ENCODE measurements around the gene ABRAXAS1. TPM values are rescaled to one million over a fixed set of nuclear protein-coding genes. Genes with fewer than 3 reads are reported as not detected.

The ABRAXAS1 gene
- total and polyA plus RNA-seq, 2 of the 8 experiments (the other 6 are each of a cell fraction or from before 2014, with no cell fraction given): 11.4 to 32.1 TPM

GRCh38 chr4:83498187-83498586, 13.3 kb upstream of the ABRAXAS1 start:
- no peaks in the 10 kb centered on the region for H4K20me1 ChIP-seq (replicated peaks in 1 of 2; ENCODE audit: control insufficient read depth in 1 of 2, insufficient read depth in 2 of 2, low read length in 2 of 2)
- H3K27me3 ChIP-seq (replicated peaks in 1 of 4; ENCODE audit: control insufficient read depth in 3 of 4, extremely low read depth in 1 of 4, insufficient read depth in 3 of 4, low read length in 3 of 4): no peaks in the 10 kb centered on the region
- H3K4me2 ChIP-seq (ENCODE audit: insufficient read depth in 1 of 2, low read depth in 2 of 2, low read length in 2 of 2): no peak overlapping the region
- H3K9me3 ChIP-seq (ENCODE audit: insufficient read depth in 2 of 2, low read depth in 1 of 2, low read length in 1 of 2): no peaks in the 10 kb centered on the region
- H2BK5ac ChIP-seq (ENCODE audit: low read depth, low read length): no peak overlapping the region
- no peak overlapping the region for H3K56ac ChIP-seq (replicated peaks; ENCODE audit: insufficient read length, low read depth, low read length)
- no peaks in the 10 kb centered on the region for H3K79me1 ChIP-seq (ENCODE audit: low read depth, low read length)
- H2AFZ ChIP-seq (ENCODE audit: low read length): no peak overlapping the region
- no peak overlapping the region for H2AK5ac ChIP-seq (ENCODE audit: low read depth, low read length)
- no peak overlapping the region for H3K4ac ChIP-seq (replicated peaks; ENCODE audit: insufficient read length, low read depth, low read length)
- no peak overlapping the region for H4K8ac ChIP-seq (ENCODE audit: extremely low read depth, insufficient read depth, low read length)
- no peak overlapping the region for H3K18ac ChIP-seq (ENCODE audit: extremely low read depth, low read length)
- H3K36me3 ChIP-seq (ENCODE audit: control insufficient read depth in 2 of 4, insufficient read depth in 4 of 4, low read length in 3 of 4): no peaks in the 10 kb centered on the region
- H2BK120ac ChIP-seq (replicated peaks; ENCODE audit: low read depth, low read length): no peak overlapping the region
- no peak overlapping the region for H2BK20ac ChIP-seq (ENCODE audit: low read length)
- no peak overlapping the region for H3K14ac ChIP-seq (ENCODE audit: insufficient read length)
- H3K4me1 ChIP-seq (replicated peaks in 1 of 4; ENCODE audit: control insufficient read depth in 3 of 4, insufficient read depth in 4 of 4, low read length in 3 of 4): no peaks in the 10 kb centered on the region
- FAIRE-seq (no peak), DNase-seq (ENCODE audit: low read depth in 1 of 2, low spot score in 2 of 2) (no peak)
- H3K79me2 ChIP-seq (ENCODE audit: control insufficient read depth in 1 of 2, insufficient read depth in 2 of 2, low read length in 2 of 2): no peaks in the 10 kb centered on the region
- no peak overlapping the region for H3K23ac ChIP-seq (ENCODE audit: insufficient read length)
- 93% methylated on average over 1 of the region's 1 CpG; no CpG with 5 or more reads in 1 of the 2 experiments for WGBS, 2 experiments (ENCODE audit: extremely low coverage in 1 of 2, insufficient coverage in 1 of 2, insufficient read length in 1 of 2, insufficient replicate concordance in 2 of 2, low coverage in 1 of 2, low lambda C conversion rate in 2 of 2, missing lambda C conversion rate in 1 of 2)
- H3K4me3 ChIP-seq (ENCODE audit: extremely low read depth in 1 of 4, insufficient read depth in 2 of 4, low read depth in 3 of 4, low read length in 4 of 4): no peak overlapping the region
- H4K5ac ChIP-seq (ENCODE audit: insufficient read length, low read depth, low read length): no peak overlapping the region
- ChIA-PET CTCF (ENCODE audit: partially characterized antibody) (interaction anchor here (0.6 to 4.4 kb wide), 6 partner anchors 11 to 165 kb away, joined by 3 to 34 read pairs (median 4); no protein-coding TSS in a partner anchor), POLR2A (ENCODE audit: partially characterized antibody) (no interaction called here)
- no peak overlapping the region for H3K27ac ChIP-seq (ENCODE audit: low read depth, low read length)
- no peak overlapping the region for H4K91ac ChIP-seq (replicated peaks; ENCODE audit: insufficient read length, low read length)
- H2BK12ac ChIP-seq (ENCODE audit: low read depth, low read length): no peak overlapping the region
- no peak overlapping the region for H3K9ac ChIP-seq (replicated peaks in 1 of 4; ENCODE audit: extremely low read depth in 1 of 4, low read depth in 3 of 4, low read length in 3 of 4)
- H3K23me2 ChIP-seq (ENCODE audit: low read depth, low read length): no peaks in the 10 kb centered on the region; the same call in 1 of the 2 replicates
- no peak overlapping the region for H2BK15ac ChIP-seq (ENCODE audit: low read length)
- TF ChIP-seq JUND (IDR thresholded peaks at IDR 0.05; ENCODE audit: low read length) (no peak), NANOG (IDR thresholded peaks at IDR 0.05; ENCODE audit: insufficient read depth, low read depth, low read length, poor library complexity, severe bottlenecking) (no peak), POLR2AphosphoS5 (IDR thresholded peaks at IDR 0.05; ENCODE audit: low read depth, low read length) (no peak), CTCF (IDR thresholded peaks at IDR 0.05; ENCODE audit: control extremely low read depth in 1 of 3, insufficient read depth in 1 of 3, low read depth in 1 of 3, low read length in 3 of 3) (no peak), NRF1 (IDR thresholded peaks at IDR 0.05; ENCODE audit: low read depth, low read length) (no peak), RXRA (IDR thresholded peaks at IDR 0.05; ENCODE audit: insufficient read depth, low read depth, low read length) (no peak), CBX8 (IDR thresholded peaks at IDR 0.05; ENCODE audit: borderline replicate concordance, low read depth, low read length) (no peak), HDAC2 (IDR thresholded peaks at IDR 0.05; ENCODE audit: borderline replicate concordance in 1 of 2, low read depth in 2 of 2, low read length in 2 of 2) (no peak), ATF3 (IDR thresholded peaks at IDR 0.05; ENCODE audit: insufficient read depth, low read depth, low read length) (no peak), CHD1 (IDR thresholded peaks at IDR 0.05; ENCODE audit: low read depth, low read length) (no peak), EGR1 (IDR thresholded peaks at IDR 0.05; ENCODE audit: borderline replicate concordance, low read depth, low read length) (no peak)

All from H1 (cell line).